ENCODE measurements around the gene MEGF11. TPM values are rescaled to one million over a fixed set of nuclear protein-coding genes. Genes with fewer than 3 reads are reported as not detected.

MEGF11 gene
- total RNA-seq, 1 experiment from 2014 or later, result 1.2 TPM

- Histone ChIP-seq H2AFZ (ENCODE audit: low read length) (no peak overlapping the region), H2BK20ac (ENCODE audit: low read depth, low read length, poor library complexity, severe bottlenecking) (no peak overlapping the region), H4K20me1 (ENCODE audit: control insufficient read depth, insufficient read depth, insufficient read length) (no peaks in the 10 kb centered on the region), H3K9ac (ENCODE audit: extremely low read depth, insufficient read length, low read length) (no peak overlapping the region), H4K5ac (ENCODE audit: insufficient read length, low read depth, low read length) (no peak overlapping the region), H2BK5ac (ENCODE audit: insufficient read length, low read length) (no peak overlapping the region), H3K23ac (ENCODE audit: insufficient read length, low read depth, low read length) (no peak overlapping the region), H2BK120ac (ENCODE audit: low read depth, low read length, poor library complexity, severe bottlenecking) (no peak overlapping the region), H3K14ac (ENCODE audit: insufficient read depth, low read length) (no peak overlapping the region), H3K4ac (ENCODE audit: low read depth, low read length) (no peak overlapping the region), H3T11ph (ENCODE audit: low read length) (no peak overlapping the region), H3K79me1 (ENCODE audit: insufficient read depth, low read depth, low read length, poor library complexity, severe bottlenecking) (no peaks in the 10 kb centered on the region), H3K27me3 (ENCODE audit: insufficient read depth, low read length) (no peaks in the 10 kb centered on the region), H3K4me1 (ENCODE audit: insufficient read depth, low read length) (0 out of 2 replicates have a peak, but pooled peaks cover 2% of the 10 kb centered on the region), H3K56ac (ENCODE audit: insufficient read length, low read depth, low read length) (no peak overlapping the region), H4K8ac (replicated peaks; ENCODE audit: insufficient read length, low read depth, low read length) (no peak overlapping the region), H3K9me3 (ENCODE audit: control insufficient read depth, low read depth, low read length) (no peaks in the 10 kb centered on the region), H2AK5ac (ENCODE audit: insufficient read length, low read length) (no peak overlapping the region), H4K91ac (ENCODE audit: insufficient read length, low read depth, low read length) (no peak overlapping the region), H3K23me2 (ENCODE audit: insufficient read length, low read depth, low read length, poor library complexity, severe bottlenecking) (no peaks in the 10 kb centered on the region), H3K4me2 (ENCODE audit: insufficient read depth, insufficient read length, low read length) (no peak overlapping the region), H3K18ac (ENCODE audit: insufficient read length, low read depth, low read length) (no peak overlapping the region), H2BK12ac (ENCODE audit: insufficient read length, low read depth, low read length) (no peak overlapping the region), H3K79me2 (ENCODE audit: insufficient read depth, low read length) (no peaks in the 10 kb centered on the region), H2BK15ac (ENCODE audit: low read depth, low read length) (no peak overlapping the region), H3K27ac (ENCODE audit: insufficient read length, low read depth, low read length) (no peak overlapping the region)
- no peaks in the 10 kb centered on the region for H3K9me3 Mint-ChIP-seq
- DNase-seq, result no peak
- whole genome bisulfite sequencing (ENCODE audit: extremely low coverage, insufficient read length, low lambda C conversion rate), result no CpG with 5 or more reads among the region's 2 CpGs
- H3K27me3 Mint-ChIP-seq (ENCODE audit: low read depth), result no peaks in the 10 kb centered on the region; the same call in 1 of the 2 replicates
- no peak for TF ChIP-seq CTCF (conservative IDR thresholded peaks at IDR 0.05)
- H3K4me1 Mint-ChIP-seq, result peaks cover 23 to 43% of the 10 kb centered on the region in 2 experiments
- H3K27ac Mint-ChIP-seq, result no peak overlapping the region
- H3K36me3 Mint-ChIP-seq (ENCODE audit: insufficient read depth in 1 of 3, low read depth in 3 of 3), result no peaks in the 10 kb centered on the region
- no peak overlapping the region for H3K4me3 Mint-ChIP-seq
Observed at GRCh38 chr15:66136948-66137347, 116.6 kb downstream of the MEGF11 start.
